ENCODE results near the gene SIRT1.

DNA sequence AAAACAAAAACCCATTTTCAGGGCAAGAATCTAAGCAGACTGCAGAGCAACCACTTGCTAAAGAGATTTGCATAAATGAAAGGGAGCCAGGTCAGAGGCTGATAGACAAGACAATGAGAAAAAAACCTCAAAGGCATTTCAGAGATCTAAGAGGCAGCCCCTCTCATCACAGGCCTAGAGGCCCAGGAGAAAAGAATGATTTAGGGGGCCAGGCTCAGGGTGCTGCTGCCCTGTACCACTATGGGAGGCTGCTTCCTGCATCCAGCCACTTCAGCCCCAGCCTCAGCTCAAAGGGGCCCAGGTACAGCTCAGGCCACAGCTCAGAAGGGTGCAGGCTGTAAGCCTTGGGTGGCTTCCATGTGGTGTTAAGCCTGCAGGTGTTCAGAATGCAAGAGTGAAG, 42.7 kb upstream of the SIRT1 start:
- TF ChIP-seq, protein P1, sequence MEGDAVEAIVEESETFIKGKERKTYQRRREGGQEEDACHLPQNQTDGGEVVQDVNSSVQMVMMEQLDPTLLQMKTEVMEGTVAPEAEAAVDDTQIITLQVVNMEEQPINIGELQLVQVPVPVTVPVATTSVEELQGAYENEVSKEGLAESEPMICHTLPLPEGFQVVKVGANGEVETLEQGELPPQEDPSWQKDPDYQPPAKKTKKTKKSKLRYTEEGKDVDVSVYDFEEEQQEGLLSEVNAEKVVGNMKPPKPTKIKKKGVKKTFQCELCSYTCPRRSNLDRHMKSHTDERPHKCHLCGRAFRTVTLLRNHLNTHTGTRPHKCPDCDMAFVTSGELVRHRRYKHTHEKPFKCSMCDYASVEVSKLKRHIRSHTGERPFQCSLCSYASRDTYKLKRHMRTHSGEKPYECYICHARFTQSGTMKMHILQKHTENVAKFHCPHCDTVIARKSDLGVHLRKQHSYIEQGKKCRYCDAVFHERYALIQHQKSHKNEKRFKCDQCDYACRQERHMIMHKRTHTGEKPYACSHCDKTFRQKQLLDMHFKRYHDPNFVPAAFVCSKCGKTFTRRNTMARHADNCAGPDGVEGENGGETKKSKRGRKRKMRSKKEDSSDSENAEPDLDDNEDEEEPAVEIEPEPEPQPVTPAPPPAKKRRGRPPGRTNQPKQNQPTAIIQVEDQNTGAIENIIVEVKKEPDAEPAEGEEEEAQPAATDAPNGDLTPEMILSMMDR (IDR thresholded peaks at IDR 0.05; ENCODE audit: insufficient read depth, low read length, poor library complexity, severe bottlenecking) = no peak
- TF ChIP-seq EZH2phosphoT487 (conservative IDR thresholded peaks at IDR 0.05; ENCODE audit: low read length) = no peak

Measured in SU-DHL-6 (cell line).